WTC11 (cell line): ENCODE data around the gene BACH2. TPM values are rescaled to one million over a fixed set of nuclear protein-coding genes. Genes with fewer than 3 reads are reported as not detected.

Experiments used
- ATAC-seq: fragments of 200-7000 bp; cut with Tn5 transposase; 2 replicates; pipeline ENCODE4 v1.10.0; 2021; ENCODE audit warnings: mild to moderate bottlenecking, moderate library complexity
- CTCF ChIA-PET: fragments of 300-600 bp; sonication (Branson Sonifier 250); formaldehyde crosslinking; loops from one replicate; lab custom pipeline; 2021; ENCODE audit warnings: antibody characterized with exemption; lab: Charles Lee
- POLR2A ChIA-PET: fragments of 350-600 bp; sonication (Branson Sonifier 250); formaldehyde crosslinking; loops from one replicate; lab custom pipeline; 2021; ENCODE audit warnings: antibody characterized with exemption; lab: Charles Lee
- DNase-seq: peaks from one replicate; pipeline ENCODE4 v3.0.0; 2021; ENCODE audit warnings: low spot score
- H3K27ac Mint-ChIP-seq: 2 replicates; pipeline ENCODE4 v1.8.0; 2021; ENCODE audit warnings: mixed read lengths
- H3K27me3 Mint-ChIP-seq: 2 replicates; pipeline ENCODE4 v1.8.0; 2021; ENCODE audit warnings: low read depth, mild to moderate bottlenecking, moderate library complexity, mixed read lengths
- H3K36me3 Mint-ChIP-seq: 2 replicates; pipeline ENCODE4 v1.8.0; 2021; ENCODE audit warnings: mixed read lengths
- H3K4me1 Mint-ChIP-seq: 2 replicates; pipeline ENCODE4 v1.8.0; 2022; ENCODE audit warnings: mixed read lengths
- H3K4me3 Mint-ChIP-seq: 2 replicates; pipeline ENCODE4 v1.8.0; 2021; ENCODE audit warnings: mild to moderate bottlenecking, moderate library complexity, mixed read lengths
- H3K9me3 Mint-ChIP-seq: 2 replicates; pipeline ENCODE4 v1.8.0; 2021; ENCODE audit warnings: mixed read lengths
- CREM ChIP-seq: sonication (generic); formaldehyde crosslinking; IDR thresholded peaks from 2 replicates; pipeline ENCODE4 v1.8.1; 2022; ENCODE audit warnings: mild to moderate bottlenecking, missing genetic modification reagents, moderate library complexity
- FOXP1 ChIP-seq: sonication (generic); formaldehyde crosslinking; IDR thresholded peaks from 2 replicates; pipeline ENCODE4 v1.8.0; 2022; ENCODE audit warnings: missing genetic modification reagents, mild to moderate bottlenecking, moderate library complexity, borderline replicate concordance
- GABPB1 ChIP-seq: sonication (generic); formaldehyde crosslinking; IDR thresholded peaks from 2 replicates; pipeline ENCODE4 v1.8.1; 2023; ENCODE audit warnings: mild to moderate bottlenecking, missing genetic modification reagents
- JAZF1 ChIP-seq: fragments of 250-450 bp; sonication (Bioruptor Pico); IDR thresholded peaks from 2 replicates; pipeline ENCODE4 v1.9.0; 2021; ENCODE audit warnings: moderate library complexity, mild to moderate bottlenecking, inconsistent platforms
- JUN ChIP-seq: sonication (generic); formaldehyde crosslinking; IDR thresholded peaks from 2 replicates; pipeline ENCODE4 v1.8.0; 2023; ENCODE audit warnings: mild to moderate bottlenecking, missing genetic modification reagents
- KAT7 ChIP-seq: sonication (generic); formaldehyde crosslinking; IDR thresholded peaks from 2 replicates; pipeline ENCODE4 v1.8.1; 2023; ENCODE audit warnings: missing genetic modification reagents, mild to moderate bottlenecking, borderline replicate concordance
- MYBL2 ChIP-seq: sonication (generic); formaldehyde crosslinking; IDR thresholded peaks from 2 replicates; pipeline ENCODE4 v1.8.1; 2023; ENCODE audit warnings: mild to moderate bottlenecking, moderate library complexity, missing genetic modification reagents
- NFE2L1 ChIP-seq: sonication (generic); formaldehyde crosslinking; IDR thresholded peaks from 2 replicates; pipeline ENCODE4 v1.8.1; 2023; ENCODE audit warnings: missing genetic modification reagents
- NR1H2 ChIP-seq: sonication (generic); formaldehyde crosslinking; IDR thresholded peaks from 2 replicates; pipeline ENCODE4 v1.9.0; 2021; ENCODE audit warnings: mild to moderate bottlenecking, moderate library complexity, missing genetic modification reagents
- NR3C1 ChIP-seq: sonication (generic); formaldehyde crosslinking; conservative IDR thresholded peaks from 2 replicates; pipeline ENCODE4 v1.8.1; 2023; ENCODE audit warnings: low read depth, mild to moderate bottlenecking, missing genetic modification reagents
- PRRX2 ChIP-seq: fragments of 250-450 bp; sonication (Bioruptor Pico); IDR thresholded peaks from 2 replicates; pipeline ENCODE4 v1.8.0; 2021; ENCODE audit warnings: mild to moderate bottlenecking
- RORB ChIP-seq: fragments of 250-450 bp; sonication (Bioruptor Pico); IDR thresholded peaks from 2 replicates; pipeline ENCODE4 v1.9.0; 2021; ENCODE audit warnings: mild to moderate bottlenecking
- SP1 ChIP-seq: sonication (generic); formaldehyde crosslinking; conservative IDR thresholded peaks from 2 replicates; pipeline ENCODE4 v1.8.1; 2022; ENCODE audit warnings: missing genetic modification reagents
- TCF7 ChIP-seq: sonication (generic); formaldehyde crosslinking; IDR thresholded peaks from 2 replicates; pipeline ENCODE4 v1.8.0; 2022; ENCODE audit warnings: mild to moderate bottlenecking, low read depth, missing genetic modification reagents, moderate library complexity
- TP53 ChIP-seq: sonication (generic); formaldehyde crosslinking; IDR thresholded peaks from 2 replicates; pipeline ENCODE4 v1.8.1; 2023; ENCODE audit warnings: mild to moderate bottlenecking, missing genetic modification reagents
- ZNF121 ChIP-seq: sonication (generic); formaldehyde crosslinking; IDR thresholded peaks from 2 replicates; pipeline ENCODE4 v1.8.0; 2023; ENCODE audit warnings: missing genetic modification reagents
- ZNF232 ChIP-seq: sonication (generic); formaldehyde crosslinking; IDR thresholded peaks from 2 replicates; pipeline ENCODE4 v1.8.0; 2022; ENCODE audit warnings: mild to moderate bottlenecking, missing genetic modification reagents
- ZNF317 ChIP-seq: sonication (generic); formaldehyde crosslinking; IDR thresholded peaks from 2 replicates; pipeline ENCODE4 v1.8.1; 2023; ENCODE audit warnings: low read depth, mild to moderate bottlenecking, moderate library complexity, missing genetic modification reagents, borderline replicate concordance
- ZNF396 ChIP-seq: fragments of 250-450 bp; sonication (Bioruptor Pico); IDR thresholded peaks from 2 replicates; pipeline ENCODE4 v1.8.0; 2021; ENCODE audit warnings: mild to moderate bottlenecking, moderate library complexity, borderline replicate concordance
- ZNF416 ChIP-seq: fragments of 250-450 bp; sonication (Bioruptor Pico); IDR thresholded peaks from 2 replicates; pipeline ENCODE4 v1.9.0; 2021; ENCODE audit warnings: mild to moderate bottlenecking, inconsistent platforms
- total RNA-seq: library from RNA; stranded (reverse); gene quantifications from 3 replicates; pipeline ENCODE4 v1.2.3, GENCODE V29; 2021
- TF ChIP-seq, protein P1 (sequence below): sonication (generic); formaldehyde crosslinking; IDR thresholded peaks from 2 replicates; pipeline ENCODE4 v1.8.1; 2022; ENCODE audit warnings: low read depth, mild to moderate bottlenecking, moderate library complexity, missing genetic modification reagents, borderline replicate concordance
- TF ChIP-seq, protein P2 (sequence below): sonication (generic); formaldehyde crosslinking; IDR thresholded peaks from 2 replicates; pipeline ENCODE4 v1.8.1; 2022; ENCODE audit warnings: low read depth, missing genetic modification reagents, borderline replicate concordance
- TF ChIP-seq, protein P3 (sequence below): sonication (generic); formaldehyde crosslinking; IDR thresholded peaks from 2 replicates; pipeline ENCODE4 v1.8.1; 2023; ENCODE audit warnings: mild to moderate bottlenecking, missing genetic modification reagents, moderate library complexity
- TF ChIP-seq, protein P4 (sequence below): fragments of 250-450 bp; sonication (Bioruptor Pico); IDR thresholded peaks from 2 replicates; pipeline ENCODE4 v1.9.0; 2021; ENCODE audit warnings: mild to moderate bottlenecking, borderline replicate concordance
- TF ChIP-seq, protein P5 (sequence below): sonication (generic); formaldehyde crosslinking; IDR thresholded peaks from 2 replicates; pipeline ENCODE4 v1.8.1; 2023; ENCODE audit warnings: mild to moderate bottlenecking, missing genetic modification reagents

Gene BACH2
- total RNA-seq, 1 experiment from 2014 or later, result 5.9 TPM

DNA sequence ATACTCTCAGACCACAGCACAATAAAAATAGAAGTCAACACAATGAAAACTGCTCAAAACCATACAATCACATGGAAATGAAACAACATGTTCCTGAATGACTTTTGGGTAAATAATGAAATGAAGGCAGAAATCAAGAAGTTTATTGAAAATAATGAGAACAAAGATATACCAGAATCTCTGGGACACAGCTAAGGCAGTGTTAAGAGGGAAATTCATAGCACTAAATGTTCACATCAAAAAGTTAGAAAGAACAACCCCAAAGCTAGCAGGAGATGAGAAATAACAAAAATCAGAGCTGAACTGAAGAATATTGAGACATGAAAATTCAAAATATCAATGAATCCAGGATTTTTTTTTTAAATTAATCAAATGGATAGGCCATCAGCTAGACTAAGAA lies 183.3 kb downstream of the BACH2 start:
- Mint-ChIP-seq H3K36me3 (peaks cover 4% of the 10 kb centered on the region), H3K4me1 (no peaks in the 10 kb centered on the region), H3K9me3 (peaks cover 44% of the 10 kb centered on the region), H3K27me3 (no peaks in the 10 kb centered on the region), H3K4me3 (no peak overlapping the region), H3K27ac (no peak overlapping the region)
- ATAC-seq (no peak), DNase-seq (no peak)
- ChIA-PET CTCF (no interaction called here), POLR2A (no interaction called here)
- TF ChIP-seq KAT7 (CRISPR knock-in tag), result no peak
- TF ChIP-seq SP1 (CRISPR knock-in tag), result no peak
- TF ChIP-seq, protein P1, sequence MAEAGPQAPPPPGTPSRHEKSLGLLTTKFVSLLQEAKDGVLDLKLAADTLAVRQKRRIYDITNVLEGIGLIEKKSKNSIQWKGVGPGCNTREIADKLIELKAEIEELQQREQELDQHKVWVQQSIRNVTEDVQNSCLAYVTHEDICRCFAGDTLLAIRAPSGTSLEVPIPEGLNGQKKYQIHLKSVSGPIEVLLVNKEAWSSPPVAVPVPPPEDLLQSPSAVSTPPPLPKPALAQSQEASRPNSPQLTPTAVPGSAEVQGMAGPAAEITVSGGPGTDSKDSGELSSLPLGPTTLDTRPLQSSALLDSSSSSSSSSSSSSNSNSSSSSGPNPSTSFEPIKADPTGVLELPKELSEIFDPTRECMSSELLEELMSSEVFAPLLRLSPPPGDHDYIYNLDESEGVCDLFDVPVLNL (CRISPR knock-in tag), result no peak
- TF ChIP-seq ZNF121 (CRISPR knock-in tag), result no peak
- no peak for TF ChIP-seq TP53 (CRISPR knock-in tag)
- no peak for TF ChIP-seq ZNF396 (CRISPR knock-in tag)
- TF ChIP-seq ZNF416 (CRISPR knock-in tag), result no peak
- TF ChIP-seq RORB (CRISPR knock-in tag), result no peak
- no peak for TF ChIP-seq MYBL2 (CRISPR knock-in tag)
- no peak for TF ChIP-seq PRRX2

DNA sequence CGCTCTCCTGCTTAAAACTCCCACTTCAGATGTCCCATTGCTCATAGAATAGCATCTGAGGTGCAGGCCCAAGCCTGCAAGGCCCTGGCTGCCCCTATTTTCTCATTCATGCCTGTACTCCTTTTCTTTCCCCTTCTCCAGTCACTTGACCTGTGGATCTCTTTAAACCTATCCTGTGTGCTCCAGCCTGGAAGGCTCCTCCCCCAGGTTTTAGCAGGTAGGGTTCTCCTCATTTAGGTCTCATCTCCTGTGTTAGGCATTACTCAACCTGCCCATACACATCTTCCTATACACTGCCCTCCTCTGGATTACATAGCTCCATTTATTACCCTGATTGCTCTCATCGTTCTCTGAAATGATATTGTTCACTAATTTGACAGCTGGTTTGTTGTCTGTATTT lies 185.3 kb downstream of the BACH2 start:
- TF ChIP-seq NFE2L1 (no peak), NR1H2 (CRISPR knock-in tag) (no peak), FOXP1 (CRISPR knock-in tag) (no peak), ZNF232 (CRISPR knock-in tag) (no peak), JAZF1 (no peak), CREM (CRISPR knock-in tag) (no peak), TP53 (CRISPR knock-in tag) (no peak), NR3C1 (CRISPR knock-in tag) (no peak), JUN (CRISPR knock-in tag) (no peak), ZNF317 (CRISPR knock-in tag) (no peak), ZNF396 (CRISPR knock-in tag) (no peak), TCF7 (CRISPR knock-in tag) (no peak), GABPB1 (CRISPR knock-in tag) (no peak)
- TF ChIP-seq, protein P2, sequence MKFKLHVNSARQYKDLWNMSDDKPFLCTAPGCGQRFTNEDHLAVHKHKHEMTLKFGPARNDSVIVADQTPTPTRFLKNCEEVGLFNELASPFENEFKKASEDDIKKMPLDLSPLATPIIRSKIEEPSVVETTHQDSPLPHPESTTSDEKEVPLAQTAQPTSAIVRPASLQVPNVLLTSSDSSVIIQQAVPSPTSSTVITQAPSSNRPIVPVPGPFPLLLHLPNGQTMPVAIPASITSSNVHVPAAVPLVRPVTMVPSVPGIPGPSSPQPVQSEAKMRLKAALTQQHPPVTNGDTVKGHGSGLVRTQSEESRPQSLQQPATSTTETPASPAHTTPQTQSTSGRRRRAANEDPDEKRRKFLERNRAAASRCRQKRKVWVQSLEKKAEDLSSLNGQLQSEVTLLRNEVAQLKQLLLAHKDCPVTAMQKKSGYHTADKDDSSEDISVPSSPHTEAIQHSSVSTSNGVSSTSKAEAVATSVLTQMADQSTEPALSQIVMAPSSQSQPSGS (CRISPR knock-in tag), result no peak
- TF ChIP-seq, protein P3, sequence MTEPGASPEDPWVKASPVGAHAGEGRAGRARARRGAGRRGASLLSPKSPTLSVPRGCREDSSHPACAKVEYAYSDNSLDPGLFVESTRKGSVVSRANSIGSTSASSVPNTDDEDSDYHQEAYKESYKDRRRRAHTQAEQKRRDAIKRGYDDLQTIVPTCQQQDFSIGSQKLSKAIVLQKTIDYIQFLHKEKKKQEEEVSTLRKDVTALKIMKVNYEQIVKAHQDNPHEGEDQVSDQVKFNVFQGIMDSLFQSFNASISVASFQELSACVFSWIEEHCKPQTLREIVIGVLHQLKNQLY, result no peak
- TF ChIP-seq, protein P4, sequence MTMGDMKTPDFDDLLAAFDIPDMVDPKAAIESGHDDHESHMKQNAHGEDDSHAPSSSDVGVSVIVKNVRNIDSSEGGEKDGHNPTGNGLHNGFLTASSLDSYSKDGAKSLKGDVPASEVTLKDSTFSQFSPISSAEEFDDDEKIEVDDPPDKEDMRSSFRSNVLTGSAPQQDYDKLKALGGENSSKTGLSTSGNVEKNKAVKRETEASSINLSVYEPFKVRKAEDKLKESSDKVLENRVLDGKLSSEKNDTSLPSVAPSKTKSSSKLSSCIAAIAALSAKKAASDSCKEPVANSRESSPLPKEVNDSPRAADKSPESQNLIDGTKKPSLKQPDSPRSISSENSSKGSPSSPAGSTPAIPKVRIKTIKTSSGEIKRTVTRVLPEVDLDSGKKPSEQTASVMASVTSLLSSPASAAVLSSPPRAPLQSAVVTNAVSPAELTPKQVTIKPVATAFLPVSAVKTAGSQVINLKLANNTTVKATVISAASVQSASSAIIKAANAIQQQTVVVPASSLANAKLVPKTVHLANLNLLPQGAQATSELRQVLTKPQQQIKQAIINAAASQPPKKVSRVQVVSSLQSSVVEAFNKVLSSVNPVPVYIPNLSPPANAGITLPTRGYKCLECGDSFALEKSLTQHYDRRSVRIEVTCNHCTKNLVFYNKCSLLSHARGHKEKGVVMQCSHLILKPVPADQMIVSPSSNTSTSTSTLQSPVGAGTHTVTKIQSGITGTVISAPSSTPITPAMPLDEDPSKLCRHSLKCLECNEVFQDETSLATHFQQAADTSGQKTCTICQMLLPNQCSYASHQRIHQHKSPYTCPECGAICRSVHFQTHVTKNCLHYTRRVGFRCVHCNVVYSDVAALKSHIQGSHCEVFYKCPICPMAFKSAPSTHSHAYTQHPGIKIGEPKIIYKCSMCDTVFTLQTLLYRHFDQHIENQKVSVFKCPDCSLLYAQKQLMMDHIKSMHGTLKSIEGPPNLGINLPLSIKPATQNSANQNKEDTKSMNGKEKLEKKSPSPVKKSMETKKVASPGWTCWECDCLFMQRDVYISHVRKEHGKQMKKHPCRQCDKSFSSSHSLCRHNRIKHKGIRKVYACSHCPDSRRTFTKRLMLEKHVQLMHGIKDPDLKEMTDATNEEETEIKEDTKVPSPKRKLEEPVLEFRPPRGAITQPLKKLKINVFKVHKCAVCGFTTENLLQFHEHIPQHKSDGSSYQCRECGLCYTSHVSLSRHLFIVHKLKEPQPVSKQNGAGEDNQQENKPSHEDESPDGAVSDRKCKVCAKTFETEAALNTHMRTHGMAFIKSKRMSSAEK (CRISPR knock-in tag), result no peak
- TF ChIP-seq, protein P5, sequence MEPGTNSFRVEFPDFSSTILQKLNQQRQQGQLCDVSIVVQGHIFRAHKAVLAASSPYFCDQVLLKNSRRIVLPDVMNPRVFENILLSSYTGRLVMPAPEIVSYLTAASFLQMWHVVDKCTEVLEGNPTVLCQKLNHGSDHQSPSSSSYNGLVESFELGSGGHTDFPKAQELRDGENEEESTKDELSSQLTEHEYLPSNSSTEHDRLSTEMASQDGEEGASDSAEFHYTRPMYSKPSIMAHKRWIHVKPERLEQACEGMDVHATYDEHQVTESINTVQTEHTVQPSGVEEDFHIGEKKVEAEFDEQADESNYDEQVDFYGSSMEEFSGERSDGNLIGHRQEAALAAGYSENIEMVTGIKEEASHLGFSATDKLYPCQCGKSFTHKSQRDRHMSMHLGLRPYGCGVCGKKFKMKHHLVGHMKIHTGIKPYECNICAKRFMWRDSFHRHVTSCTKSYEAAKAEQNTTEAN (CRISPR knock-in tag), result no peak
- TF ChIP-seq, all 79 proteins: peak for 0
- ChIA-PET POLR2A (no interaction called here), CTCF (interaction anchor here (2.8 kb wide), 1 partner anchor 171 kb away, joined by 7 read pairs; no protein-coding TSS in a partner anchor)
- Mint-ChIP-seq H3K4me3 (no peak overlapping the region), H3K4me1 (no peaks in the 10 kb centered on the region), H3K27ac (no peak overlapping the region), H3K27me3 (no peaks in the 10 kb centered on the region), H3K9me3 (peaks cover 35% of the 10 kb centered on the region), H3K36me3 (peaks cover 4% of the 10 kb centered on the region)
- ATAC-seq, result peak; percentile 70
- no peak for DNase-seq
